HepG2 (cell line): ENCODE data around the gene HAPLN3. TPM values are rescaled to one million over a fixed set of nuclear protein-coding genes. Genes with fewer than 3 reads are reported as not detected.

Experiments used
- ATAC-seq: fragments of 200-7000 bp; cut with Tn5 transposase; 3 replicates; pipeline ENCODE4 v1.9.1; 2020; ENCODE audit warnings: mild to moderate bottlenecking, moderate library complexity
- BruUV-seq: library from RNA; stranded (reverse); fragments of 400-500 nt; replicated peaks from 2 replicates; lab custom pipeline; 2021; lab: Mats Ljungman, UMichigan
- CTCF ChIA-PET: fragments of 300-600 bp; formaldehyde crosslinking; extraction: SDS; loops from one replicate; lab custom pipeline; 2021; ENCODE audit warnings: low total read pairs, inconsistent platforms, low intra/inter-chr PET ratio; lab: Yijun Ruan, JAX
- POLR2A ChIA-PET: fragments of 350-600 bp; sonication (Branson Sonifier 250); formaldehyde crosslinking; loops from one replicate; lab custom pipeline; 2020; ENCODE audit warnings: antibody characterized with exemption, inconsistent platforms; lab: Yijun Ruan, JAX
- DNase-seq: peaks from one replicate; pipeline ENCODE4 v3.0.0-alpha.2; 2015; ENCODE audit warnings: low spot score
- FAIRE-seq: peaks from 3 replicates; lab custom pipeline; 2011; peaks lifted over from hg19 to GRCh38; lab: Jason Lieb, UNC
- H2AFZ ChIP-seq: one replicate; pipeline ENCODE4 v1.6.1; 2011; ENCODE audit warnings: low read length, inconsistent platforms
- H3K27ac ChIP-seq: fragments of 300-600 bp; 3 replicates; pipeline ENCODE4 v1.8.0; 2011; ENCODE audit warnings: mixed run types, mild to moderate bottlenecking, mixed read lengths, low read length, inconsistent platforms; ENCODE audit not compliant: insufficient read depth; ENCODE audit errors: extremely low read length
- H3K27me3 ChIP-seq, 2 experiments: fragments of 200-600 bp in 1 of 2; 2 replicates in 1 of 2; 3 replicates in 1 of 2; pipeline versions ENCODE4 v1.6.0 to v1.8.0; 2011; ENCODE audit warnings: low read length in 2 of 2, mild to moderate bottlenecking in 2 of 2, moderate library complexity in 2 of 2, inconsistent platforms in 1 of 2; ENCODE audit not compliant: insufficient read depth in 2 of 2, control insufficient read depth in 1 of 2
- H3K36me3 ChIP-seq, 2 experiments: fragments of 200-600 bp in 1 of 2; replicated peaks in 1 of 2; 2 replicates in 1 of 2; 3 replicates in 1 of 2; pipeline versions ENCODE4 v1.5.1 to v1.8.0; 2011; ENCODE audit warnings: low read length in 2 of 2, inconsistent platforms in 1 of 2; ENCODE audit not compliant: insufficient read depth in 2 of 2, control insufficient read depth in 1 of 2
- H3K4me1 ChIP-seq: 2 replicates; pipeline ENCODE4 v1.5.1; 2012; ENCODE audit warnings: low read length, inconsistent platforms; ENCODE audit not compliant: insufficient read depth
- H3K4me2 ChIP-seq: 2 replicates; pipeline ENCODE4 v1.6.0; 2011; ENCODE audit warnings: low read depth, low read length, inconsistent platforms
- H3K4me3 ChIP-seq, 3 experiments: fragments of 200-600 bp in 1 of 3; sonication (generic), shearing (Covaris generic) in 1 of 3; replicated peaks in 1 of 3; 2 replicates each; pipeline ENCODE4 v1.5.1; 2011 to 2016; ENCODE audit warnings: low read length in 3 of 3, inconsistent platforms in 2 of 3, low read depth in 2 of 3, mild to moderate bottlenecking in 2 of 3, control low read depth in 1 of 3, mixed read lengths in 1 of 3; ENCODE audit not compliant: insufficient read depth in 1 of 3
- H3K79me2 ChIP-seq: one replicate; pipeline ENCODE4 v1.6.1; 2011; ENCODE audit warnings: low read length, inconsistent platforms; ENCODE audit not compliant: insufficient read depth
- H3K9ac ChIP-seq: 2 replicates; pipeline ENCODE4 v1.6.0; 2011; ENCODE audit warnings: mild to moderate bottlenecking, low read depth, low read length, inconsistent platforms; ENCODE audit not compliant: insufficient read depth
- H3K9me3 ChIP-seq: 2 replicates; pipeline ENCODE4 v1.5.1; 2012; ENCODE audit warnings: mild to moderate bottlenecking, low read length
- H4K20me1 ChIP-seq: 2 replicates; pipeline ENCODE4 v1.6.0; 2011; ENCODE audit warnings: inconsistent platforms, mild to moderate bottlenecking, low read length, moderate library complexity; ENCODE audit not compliant: insufficient read depth
- HNF1A ChIP-seq, 2 experiments: sonication (generic) in 1 of 2; formaldehyde crosslinking in 1 of 2; IDR thresholded peaks; 2 replicates each; pipeline versions ENCODE4 v1.4.0 to v1.6.1; 2016 to 2020; ENCODE audit warnings: borderline replicate concordance in 1 of 2, low read depth in 1 of 2, mild to moderate bottlenecking in 1 of 2, missing genetic modification reagents in 1 of 2
- RCOR2 ChIP-seq: IDR thresholded peaks from 2 replicates; pipeline ENCODE4 v1.6.1; 2016; ENCODE audit warnings: missing biosample characterization, missing genetic modification reagents
- ZFP41 ChIP-seq: sonication (generic); formaldehyde crosslinking; IDR thresholded peaks from 2 replicates; pipeline ENCODE4 v1.4.0; 2020; ENCODE audit warnings: mild to moderate bottlenecking, missing genetic modification reagents, borderline replicate concordance
- WGBS: methylation state at CpG from one replicate; pipeline ENCODE4 v1.1.6; 2017; ENCODE audit warnings: low lambda C conversion rate; 5-methylcytosine and 5-hydroxymethylcytosine counted together
- in situ Hi-C: cut with HindIII; loops from 2 replicates; pipeline ENCODE4 v1.10.0; 2017; ENCODE audit warnings: low pct_unique_long_range_greater_than_20kb; ENCODE audit not compliant: extremely low pct_ligation_motif_present
- intact Hi-C: fragments of 100-400 bp; cut with micrococcal nuclease; formaldehyde crosslinking; loops from one replicate; pipeline ENCODE4 v1.10.0; 2022; ENCODE audit not compliant: unreplicated experiment
- polyA plus RNA-seq, 8 experiments: library from polyadenylated mRNA; depleted of rRNA in 3 of 8; stranded (reverse) in 7 of 8; unstranded in 1 of 8; fragments of >200 nt; fragmentation: Illumina TruSeq in 4 of 8; extraction: Trizol in 4 of 8; gene quantifications; 2 replicates each; pipeline versions ENCODE4 v1.2.1 to v1.2.3, GENCODE V29; 2011 to 2016; ENCODE audit warnings: low read depth in 4 of 8, missing spikeins in 1 of 8, mixed read lengths in 1 of 8; ENCODE audit not compliant: insufficient read depth in 1 of 8
- total RNA-seq, 5 experiments: library from RNA; depleted of rRNA; stranded (reverse); fragments of >200 nt; fragmentation: Illumina TruSeq; extraction: Trizol; gene quantifications; 2 replicates each; pipeline ENCODE4 v1.2.3, GENCODE V29; 2016; ENCODE audit warnings: low read depth in 1 of 5

Gene HAPLN3
- total and polyA plus RNA-seq, 2 of the 13 experiments (the other 11 are each of a cell fraction or from before 2014, with no cell fraction given), result 0.09 TPM; not detected in 1

- no peak for TF ChIP-seq HNF1A (IDR thresholded peaks at IDR 0.05; ENCODE audit: low read depth)
- TF ChIP-seq HNF1A (CRISPR knock-in tag; IDR thresholded peaks at IDR 0.05; ENCODE audit: borderline replicate concordance), result no peak
- no peak for TF ChIP-seq RCOR2 (CRISPR knock-in tag)
Measured at GRCh38 chr15:88882785-88883184, 12.6 kb downstream of the HAPLN3 start (continued).

- in situ Hi-C loops, result no loop called here
- Histone ChIP-seq H3K36me3 (no peaks in the 10 kb centered on the region), H4K20me1 (no peaks in the 10 kb centered on the region), H3K4me3 (no peak overlapping the region), H2AFZ (no peak overlapping the region), H3K4me1 (no peaks in the 10 kb centered on the region), H3K79me2 (no peaks in the 10 kb centered on the region), H3K9me3 (no peaks in the 10 kb centered on the region), H3K27ac (no peak overlapping the region), H3K27me3 (peaks cover 7 to 17% of the 10 kb centered on the region in 2 experiments; a peak in 4 of 5 replicates), H3K9ac (no peak overlapping the region), H3K4me2 (no peak overlapping the region)
- POLR2A ChIA-PET, result no interaction called here
- intact Hi-C loops, result no loop called here
- FAIRE-seq (no peak), DNase-seq (no peak), ATAC-seq (no peak)
- 48% methylated on average over 3 of the region's 3 CpGs for WGBS
- BruUV-seq, result no TSS peak
- CTCF ChIA-PET, result no interaction called here
- no peak for TF ChIP-seq ZFP41 (CRISPR knock-in tag)
Measured at GRCh38 chr15:88881775-88882174, 13.6 kb downstream of the HAPLN3 start.
